GM12864 (cell line): ENCODE results near the gene AKIRIN1.
"Not testable (repeated sequence)": the region's sequence is repeated elsewhere in the genome, so short reads cannot be mapped to it uniquely, and the experiment has no call there.

Experiments
- DNase-seq: peaks from one replicate; pipeline ENCODE4 v3.0.0-alpha.2; 2011; ENCODE audit warnings: low read depth
- H3K4me3 ChIP-seq: 2 replicates; pipeline ENCODE4 v1.5.1; 2011; ENCODE audit warnings: mild to moderate bottlenecking, low read depth, low read length, control low read depth
- TF ChIP-seq, protein P1 (sequence below): IDR thresholded peaks from 2 replicates; pipeline ENCODE4 v1.5.1; 2011; ENCODE audit warnings: low read depth, mild to moderate bottlenecking, moderate library complexity, low read length, control low read depth, inconsistent platforms; ENCODE audit errors: missing control alignments

The AKIRIN1 gene

DNA sequence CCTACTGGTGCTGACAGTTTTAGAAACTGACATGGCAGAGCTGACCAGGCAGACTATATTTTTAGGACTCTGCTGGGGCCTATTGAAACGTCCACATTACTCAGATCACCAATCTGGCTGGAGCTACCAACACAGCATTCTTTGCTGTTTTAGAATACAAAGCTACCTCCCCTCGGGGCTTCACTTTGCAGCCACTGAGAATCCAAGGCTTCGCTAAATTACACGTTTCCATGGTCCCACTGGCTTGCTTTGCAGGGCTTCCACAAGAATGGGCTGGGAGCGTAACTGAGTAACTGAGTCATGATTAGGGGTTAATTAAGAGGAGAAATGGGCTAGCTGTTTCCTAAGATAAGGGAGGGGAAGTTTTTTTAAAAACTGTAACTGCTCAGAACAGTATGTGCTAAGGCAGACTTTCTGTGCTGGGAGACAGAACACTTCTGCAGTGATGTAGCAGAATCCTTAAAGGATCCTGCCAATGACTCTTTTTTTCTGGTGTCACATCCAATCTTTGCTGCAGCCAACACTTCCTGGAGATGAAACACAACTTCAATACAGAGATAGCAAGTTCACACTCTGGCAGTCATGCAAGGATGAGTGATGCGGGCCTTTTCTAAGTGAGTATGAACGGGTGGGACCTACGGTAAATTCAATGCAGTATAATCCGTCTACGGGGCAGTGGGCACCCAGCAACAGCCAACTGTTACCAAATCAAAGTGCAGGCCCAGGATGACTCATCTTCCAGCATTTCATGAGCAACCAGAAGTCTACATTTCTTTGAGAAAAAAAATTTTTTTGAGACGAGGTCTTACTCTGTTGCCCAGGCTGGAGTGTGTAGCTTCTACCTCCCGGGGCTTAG, 56.5 kb downstream of the AKIRIN1 start:
- TF ChIP-seq, protein P1, sequence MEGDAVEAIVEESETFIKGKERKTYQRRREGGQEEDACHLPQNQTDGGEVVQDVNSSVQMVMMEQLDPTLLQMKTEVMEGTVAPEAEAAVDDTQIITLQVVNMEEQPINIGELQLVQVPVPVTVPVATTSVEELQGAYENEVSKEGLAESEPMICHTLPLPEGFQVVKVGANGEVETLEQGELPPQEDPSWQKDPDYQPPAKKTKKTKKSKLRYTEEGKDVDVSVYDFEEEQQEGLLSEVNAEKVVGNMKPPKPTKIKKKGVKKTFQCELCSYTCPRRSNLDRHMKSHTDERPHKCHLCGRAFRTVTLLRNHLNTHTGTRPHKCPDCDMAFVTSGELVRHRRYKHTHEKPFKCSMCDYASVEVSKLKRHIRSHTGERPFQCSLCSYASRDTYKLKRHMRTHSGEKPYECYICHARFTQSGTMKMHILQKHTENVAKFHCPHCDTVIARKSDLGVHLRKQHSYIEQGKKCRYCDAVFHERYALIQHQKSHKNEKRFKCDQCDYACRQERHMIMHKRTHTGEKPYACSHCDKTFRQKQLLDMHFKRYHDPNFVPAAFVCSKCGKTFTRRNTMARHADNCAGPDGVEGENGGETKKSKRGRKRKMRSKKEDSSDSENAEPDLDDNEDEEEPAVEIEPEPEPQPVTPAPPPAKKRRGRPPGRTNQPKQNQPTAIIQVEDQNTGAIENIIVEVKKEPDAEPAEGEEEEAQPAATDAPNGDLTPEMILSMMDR, result no peak
- no peak overlapping the region for H3K4me3 ChIP-seq
- DNase-seq, result no peak

DNA sequence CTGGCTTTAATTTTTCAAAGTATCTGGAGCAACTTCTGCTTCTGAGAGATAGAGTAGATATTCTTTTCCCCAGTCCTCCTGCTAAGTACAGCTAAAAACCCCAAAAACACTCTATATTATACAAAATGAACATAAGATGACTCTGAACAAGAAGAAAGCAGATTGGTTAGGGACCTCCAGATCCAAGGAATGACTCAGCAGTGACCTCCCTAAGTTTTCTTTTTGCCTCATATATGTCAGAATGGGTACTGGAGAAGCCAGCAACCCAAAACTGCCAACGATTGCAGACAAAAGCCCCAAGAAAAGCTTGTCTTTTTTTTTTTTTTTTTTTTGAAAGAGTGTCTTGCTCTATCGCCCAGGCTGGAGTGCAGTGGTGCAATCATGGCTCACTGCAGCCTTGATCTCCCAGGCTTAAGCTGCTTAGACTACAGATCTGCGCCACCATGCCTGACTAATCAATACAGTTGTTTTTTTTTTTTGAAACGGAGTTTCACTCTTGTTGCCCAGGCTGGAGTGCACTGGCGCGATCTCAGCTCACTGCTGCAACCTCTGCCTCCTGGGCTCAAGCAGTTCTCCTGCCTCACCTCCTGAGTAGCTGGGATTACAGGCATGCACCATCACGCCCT, 57.8 kb downstream of the AKIRIN1 start:
- TF ChIP-seq, protein P1, result no peak
- no peak for DNase-seq
- no peak overlapping the region for H3K4me3 ChIP-seq

DNA sequence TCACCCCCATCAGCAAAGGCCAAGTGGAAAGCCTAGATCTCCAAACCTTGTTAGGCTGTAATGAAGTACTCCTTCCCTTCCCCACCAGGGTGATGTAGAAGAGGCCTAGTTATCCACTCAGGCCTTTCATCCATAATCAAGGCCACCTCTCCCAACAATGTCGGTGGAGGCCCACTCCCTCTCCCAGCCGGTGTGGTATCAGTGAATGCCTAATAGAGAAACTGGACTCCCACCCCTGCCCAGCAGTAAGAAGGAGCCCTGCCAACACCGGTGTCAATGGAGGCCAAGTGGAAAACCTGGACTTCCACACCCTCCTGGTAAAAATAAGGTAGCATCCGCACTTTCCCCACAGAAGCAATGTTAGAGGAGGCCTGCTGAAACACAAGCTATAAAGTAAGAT, 58.9 kb downstream of the AKIRIN1 start:
- TF ChIP-seq, protein P1, result no peak

DNA sequence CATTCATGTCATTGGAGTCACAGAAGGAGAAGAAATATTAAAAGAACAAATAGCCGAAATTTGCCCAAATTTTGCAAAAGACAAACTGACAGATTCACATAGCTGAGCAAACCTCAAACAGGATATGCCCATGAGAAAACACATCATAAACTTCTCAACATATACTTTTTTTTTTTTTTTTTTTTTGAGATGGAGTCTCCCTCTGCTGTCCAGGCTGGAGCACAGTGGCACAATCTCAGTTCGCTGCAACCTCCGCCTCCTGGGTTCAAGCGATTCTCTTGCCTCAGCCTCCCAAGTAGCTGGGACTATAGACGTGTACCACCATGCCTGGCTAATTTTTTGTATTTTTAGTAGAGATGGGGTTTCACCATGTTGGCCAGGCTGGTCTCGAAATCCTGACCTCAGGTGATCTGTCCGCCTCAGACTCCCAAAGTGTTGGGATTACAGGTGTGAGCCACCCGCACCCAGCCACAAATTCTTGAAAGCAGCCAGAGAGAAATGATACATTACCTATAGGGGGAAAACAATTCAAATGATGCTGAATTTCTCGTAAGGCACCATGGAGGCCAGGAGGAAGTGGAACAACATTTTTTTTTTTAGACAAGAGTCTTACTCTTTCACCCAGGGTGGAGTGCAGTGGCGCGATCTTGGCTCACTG, 60.2 kb downstream of the AKIRIN1 start:
- not testable (repeated sequence) for H3K4me3 ChIP-seq, DNase-seq

More for the DNA sequence above, 58.9 kb downstream of the AKIRIN1 start:
- H3K4me3 ChIP-seq, result no peak overlapping the region
- no peak for DNase-seq

DNA sequence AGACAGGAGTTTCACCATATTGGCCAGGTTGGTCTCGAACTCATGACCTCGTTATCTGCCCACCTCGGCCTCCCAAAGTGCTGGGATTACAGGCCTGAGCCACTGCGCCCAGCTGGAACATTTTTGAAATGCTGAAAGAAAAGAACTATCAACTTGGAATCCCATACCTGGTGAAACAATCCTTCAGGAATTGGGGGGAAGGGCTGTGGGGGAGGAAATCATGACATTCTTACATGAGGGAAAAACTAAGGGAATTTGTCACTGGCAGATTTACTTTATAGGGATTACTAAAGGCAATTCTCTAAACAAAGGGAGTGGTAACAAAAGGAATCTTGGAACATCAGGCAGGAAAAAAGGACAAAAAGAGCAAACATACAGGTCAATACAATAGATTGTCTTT, 60.9 kb downstream of the AKIRIN1 start:
- no peak for DNase-seq
- TF ChIP-seq, protein P1, result no peak
- H3K4me3 ChIP-seq, result no peak overlapping the region

DNA sequence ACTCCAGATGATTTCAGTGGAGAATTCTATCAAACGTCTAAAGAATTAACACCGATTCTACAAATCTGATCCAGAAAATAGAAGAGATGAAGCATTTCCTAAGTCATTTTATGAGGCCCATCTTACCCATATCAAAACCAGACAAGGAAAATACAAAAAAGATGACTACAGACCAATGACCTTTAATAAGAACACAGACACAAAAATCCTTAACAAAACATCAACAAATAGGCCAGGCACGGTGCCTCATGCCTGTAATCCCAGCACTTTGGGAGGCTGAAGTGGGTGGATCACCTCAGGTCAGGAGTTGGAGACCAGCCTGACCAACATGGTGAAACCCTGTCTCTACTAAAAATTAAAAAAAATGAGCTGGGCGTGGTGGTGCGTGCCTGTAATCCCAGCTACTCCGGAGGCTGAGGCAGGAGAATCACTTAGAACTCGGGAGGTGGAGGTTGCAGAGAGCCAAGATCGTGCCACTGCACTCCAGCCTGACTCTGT, 64.2 kb downstream of the AKIRIN1 start:
- H3K4me3 ChIP-seq, DNase-seq: not testable (repeated sequence)
